Colonic mucosa (tissue), 4 donors: ENCODE results near the gene STK32A. TPM values are rescaled to one million over a fixed set of nuclear protein-coding genes. Genes with fewer than 3 reads are reported as not detected.
A peak's percentile ranks its signal among the peaks of the same experiment; 100 is the strongest.
"Not testable (repeated sequence)": the region's sequence is repeated elsewhere in the genome, so short reads cannot be mapped to it uniquely, and the experiment has no call there.

ENCODE experiments used
- DNase-seq: peaks from one replicate; pipeline ENCODE4 v3.0.0-alpha.2; 2020
- H3K27ac ChIP-seq: fragments of 200-600 bp; one replicate; pipeline ENCODE4 v1.8.0; 2021
- H3K27me3 ChIP-seq: fragments of 200-600 bp; one replicate; pipeline ENCODE4 v1.8.0; 2021
- H3K36me3 ChIP-seq: fragments of 200-600 bp; one replicate; pipeline ENCODE4 v1.8.0; 2021
- H3K4me1 ChIP-seq: fragments of 200-600 bp; one replicate; pipeline ENCODE4 v1.8.0; 2021; ENCODE audit warnings: mild to moderate bottlenecking
- H3K4me3 ChIP-seq: fragments of 200-600 bp; one replicate; pipeline ENCODE4 v1.8.0; 2021
- H3K9ac ChIP-seq, 2 donors: one replicate each; pipeline ENCODE4 v1.7.0; 2013; ENCODE audit warnings: control low read depth in 2 of 2, low read depth in 2 of 2, low read length in 2 of 2
- H3K9me3 ChIP-seq: fragments of 200-600 bp; one replicate; pipeline ENCODE4 v1.8.0; 2021
- CTCF ChIP-seq: fragments of 200-600 bp; IDR thresholded peaks from one replicate; pipeline ENCODE4 v1.8.0; 2022; ENCODE audit warnings: antibody characterized with exemption, mild to moderate bottlenecking
- intact Hi-C: fragments of 100-400 bp; cut with DNase I; formaldehyde crosslinking; loops from one replicate; pipeline ENCODE4 v1.14.1; 2022
- total RNA-seq, 2 donors: library from RNA; stranded (reverse); fragmentation: NEBNext Ultra II Directional in 1 of 2; extraction: Animal tissue kit (Norgen Biotek cat#: 25700) in 1 of 2; gene quantifications; one replicate each; pipeline ENCODE4 v1.2.1, GENCODE V29; 2021
- donor health status: healthy.
- donor health status: DM: no; HTN: no; CAD: no.
- donor health status: DM: no; HTN: no; CAD: no.

STK32A gene
- total RNA-seq, 2 donors from 2014 or later = 0.10 to 0.77 TPM

- no peaks in the 10 kb centered on the region for H3K9me3 ChIP-seq
- no peak for TF ChIP-seq CTCF
- peak overlapping the region in 1 of 2 donors; percentile 26 for H3K9ac ChIP-seq
- peaks cover 19% of the 10 kb centered on the region for H3K27me3 ChIP-seq
- no peak for DNase-seq
- H3K4me3 ChIP-seq = peak overlapping the region; percentile 34
- no peaks in the 10 kb centered on the region for H3K36me3 ChIP-seq
- H3K4me1 ChIP-seq = no peaks in the 10 kb centered on the region
- intact Hi-C loops = no loop called here
- no peak overlapping the region for H3K27ac ChIP-seq
Observed at GRCh38 chr5:147234239-147234824, 494 bp upstream of the STK32A start.

DNA sequence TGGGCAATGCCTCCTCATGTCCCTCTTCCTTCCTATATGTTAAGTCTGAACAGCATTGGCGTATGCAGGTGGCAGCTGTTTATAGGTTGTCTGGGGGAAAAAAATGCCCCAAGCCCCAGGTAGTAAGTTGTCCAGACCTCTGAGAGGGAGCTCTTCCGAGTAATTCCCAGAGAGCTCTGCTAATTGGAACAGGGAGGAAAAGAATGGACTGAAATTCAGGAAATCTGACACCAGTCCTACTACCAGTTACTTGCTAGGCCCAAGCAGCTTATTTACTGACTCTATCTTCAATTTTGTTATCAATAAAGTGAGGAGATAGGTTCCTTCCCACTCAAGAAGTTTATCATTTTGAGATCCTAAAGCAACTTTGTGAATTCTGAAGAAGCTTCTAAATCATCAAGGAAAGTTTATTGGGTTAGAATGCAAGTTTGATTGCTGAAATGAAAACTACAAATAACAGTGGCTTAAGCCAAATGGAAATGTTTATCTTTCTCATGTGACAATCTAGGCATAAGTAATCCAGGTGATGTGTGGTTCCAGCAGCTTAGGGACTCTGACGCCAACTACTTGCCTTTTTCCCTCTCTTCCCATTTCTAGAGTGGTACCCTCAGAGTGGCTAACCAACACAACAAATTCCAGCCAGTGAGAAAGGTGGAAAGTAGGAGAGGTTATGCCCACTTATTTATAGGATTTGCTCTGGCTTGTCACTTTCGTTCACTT, 5.6 kb downstream of the STK32A start:
- Histone ChIP-seq H3K27me3 (peaks cover under 1% of the 10 kb centered on the region), H3K4me3 (no peak overlapping the region), H3K9me3 (no peaks in the 10 kb centered on the region), H3K4me1 (no peaks in the 10 kb centered on the region), H3K36me3 (no peaks in the 10 kb centered on the region), H3K27ac (no peak overlapping the region), H3K9ac (no peak overlapping the region)
- no peak for TF ChIP-seq CTCF
- no peak for DNase-seq
- intact Hi-C loops = no loop called here

DNA sequence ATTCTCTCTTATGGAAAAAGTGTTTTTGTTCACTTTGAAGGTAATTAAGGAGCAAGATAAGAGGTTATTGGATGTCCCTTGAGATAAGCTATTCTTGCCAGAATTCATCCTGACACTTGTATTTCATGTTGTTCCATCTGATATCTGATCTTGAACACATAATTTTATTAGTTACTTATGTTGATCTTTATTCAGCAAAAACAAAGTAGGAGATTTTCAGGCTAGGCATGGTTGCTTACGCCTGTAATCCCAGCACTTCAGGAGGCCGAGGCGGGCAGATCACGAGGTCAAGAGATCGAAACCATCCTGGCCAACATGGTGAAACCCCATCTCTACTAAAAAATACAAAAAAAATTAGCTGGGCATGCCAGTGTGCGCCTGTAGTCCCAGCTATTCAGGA, 8.4 kb downstream of the STK32A start:
- H3K4me3 ChIP-seq, H3K27me3 ChIP-seq, H3K36me3 ChIP-seq, DNase-seq, intact Hi-C loops, H3K27ac ChIP-seq, H3K9ac ChIP-seq, H3K9me3 ChIP-seq, H3K4me1 ChIP-seq: not testable (repeated sequence)

DNA sequence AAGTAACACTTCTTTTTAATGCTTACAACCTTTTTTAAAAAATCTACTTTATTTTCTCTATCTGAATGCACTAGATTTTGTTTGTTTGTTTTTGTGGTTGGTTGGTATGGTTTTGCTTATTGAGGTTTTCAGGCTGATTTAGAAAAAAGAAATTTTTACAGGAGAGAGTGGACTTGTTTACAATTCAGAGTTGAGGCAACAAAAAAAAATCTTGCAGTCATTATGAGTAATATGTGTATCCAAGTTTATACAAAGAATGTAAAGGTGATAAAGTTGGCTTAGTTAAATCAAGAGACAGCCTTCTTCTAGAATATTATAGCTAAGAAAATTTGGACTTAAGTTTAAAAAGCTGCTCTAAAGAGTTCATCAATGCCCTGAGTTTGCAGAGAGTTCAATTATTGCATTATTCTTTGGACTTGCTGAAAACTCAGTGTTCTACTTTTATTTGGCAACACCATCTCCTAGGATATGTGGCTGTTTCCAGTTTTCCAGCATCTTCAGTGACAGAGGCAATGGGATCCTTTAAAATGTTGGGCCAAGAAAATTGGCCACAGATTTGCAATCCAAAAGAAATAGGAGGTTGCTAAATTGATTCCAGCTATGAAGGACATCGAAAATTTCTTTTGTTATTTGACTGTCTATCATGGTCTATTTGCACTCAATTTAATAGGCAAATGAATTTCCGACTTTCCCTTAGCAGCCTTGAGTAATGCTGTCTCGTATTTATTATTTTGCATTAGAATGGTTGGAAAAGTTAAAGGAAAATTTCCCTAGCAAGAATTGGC, 10.7 kb downstream of the STK32A start:
- intact Hi-C loops = no loop called here
- no peak overlapping the region for H3K27ac ChIP-seq
- no peak overlapping the region for H3K9ac ChIP-seq
- no peak for TF ChIP-seq CTCF
- no peaks in the 10 kb centered on the region for H3K4me1 ChIP-seq
- no peaks in the 10 kb centered on the region for H3K9me3 ChIP-seq
- no peak overlapping the region for H3K4me3 ChIP-seq
- H3K27me3 ChIP-seq = no peaks in the 10 kb centered on the region
- no peaks in the 10 kb centered on the region for H3K36me3 ChIP-seq
- no peak for DNase-seq

GRCh38 chr5:147248561-147248960, 13.7 kb downstream of the STK32A start:
- DNase-seq = no peak
- intact Hi-C loops = no loop called here

More at GRCh38 chr5:147248561-147248960, 13.7 kb downstream of the STK32A start:
- no peak overlapping the region for H3K27ac ChIP-seq
- no peaks in the 10 kb centered on the region for H3K36me3 ChIP-seq
- H3K4me1 ChIP-seq = no peaks in the 10 kb centered on the region
- no peaks in the 10 kb centered on the region for H3K27me3 ChIP-seq
- no peaks in the 10 kb centered on the region for H3K9me3 ChIP-seq
- no peak overlapping the region for H3K4me3 ChIP-seq
- H3K9ac ChIP-seq = no peak overlapping the region
- TF ChIP-seq CTCF = no peak
